H1 (cell line): Measurements from ENCODE around the gene GNS. TPM values are rescaled to one million over a fixed set of nuclear protein-coding genes. Genes with fewer than 3 reads are reported as not detected.

Experiments used
- EGR1 ChIP-seq: IDR thresholded peaks from 2 replicates; pipeline ENCODE4 v1.6.1; 2011; ENCODE audit warnings: low read depth, low read length, borderline replicate concordance
- FOSL1 ChIP-seq: IDR thresholded peaks from 2 replicates; pipeline ENCODE4 v1.6.1; 2011; ENCODE audit warnings: mild to moderate bottlenecking, low read depth, low read length, moderate library complexity; ENCODE audit not compliant: insufficient read depth
- KDM1A ChIP-seq: fragments of 200-600, 300-600 bp; sonication (generic); IDR thresholded peaks from 2 replicates; pipeline ENCODE4 v1.7.1; 2016; ENCODE audit warnings: mild to moderate bottlenecking, low read length, borderline replicate concordance
- MAFK ChIP-seq: IDR thresholded peaks from 2 replicates; pipeline ENCODE4 v1.6.1; 2012; ENCODE audit warnings: low read depth, mild to moderate bottlenecking, improper control_type of control experiment, low read length
- POLR2A ChIP-seq, 2 experiments: IDR thresholded peaks; 1 replicate in 1 of 2; 2 replicates in 1 of 2; pipeline ENCODE4 v1.6.1; 2011; ENCODE audit warnings: low read depth in 2 of 2, low read length in 2 of 2, mild to moderate bottlenecking in 2 of 2; ENCODE audit errors: control extremely low read depth in 1 of 2
- POLR2AphosphoS5 ChIP-seq: IDR thresholded peaks from 2 replicates; pipeline ENCODE4 v1.6.1; 2011; ENCODE audit warnings: low read depth, low read length
- RAD21 ChIP-seq, 2 experiments: IDR thresholded peaks in 1 of 2; conservative IDR thresholded peaks in 1 of 2; 2 replicates each; pipeline ENCODE4 v1.6.1; 2011; ENCODE audit warnings: low read depth in 2 of 2, low read length in 2 of 2, improper control_type of control experiment in 1 of 2, inconsistent platforms in 1 of 2, mild to moderate bottlenecking in 1 of 2, moderate library complexity in 1 of 2
- SIX5 ChIP-seq: IDR thresholded peaks from 2 replicates; pipeline ENCODE4 v1.6.1; 2011; ENCODE audit warnings: mild to moderate bottlenecking, low read depth, low read length
- SRF ChIP-seq: IDR thresholded peaks from 2 replicates; pipeline ENCODE4 v1.6.1; 2011; ENCODE audit warnings: mild to moderate bottlenecking, low read depth, low read length, moderate library complexity
- polyA plus RNA-seq, 7 experiments: library from polyadenylated mRNA; depleted of rRNA in 3 of 7; stranded (reverse) in 5 of 7; unstranded in 2 of 7; fragments of >200 nt in 5 of 7; fragments of 200-250 nt in 2 of 7; gene quantifications; 1 replicate in 5 of 7; 2 replicates in 1 of 7; 4 replicates in 1 of 7; pipeline versions ENCODE4 v1.2.1 to v1.2.3, GENCODE V29; 2011 to 2013; ENCODE audit warnings: missing spikeins in 2 of 7, mixed read lengths in 2 of 7
- total RNA-seq: library from RNA; stranded (reverse); fragmentation: NEBNext Ultra II Directional; extraction: Animal tissue kit (Norgen Biotek cat#: 25700); gene quantifications from 2 replicates; pipeline ENCODE4 v1.2.1, GENCODE V29; 2021
- TF ChIP-seq, protein P1 (sequence below): fragments of 300-600 bp; sonication (generic); IDR thresholded peaks from 2 replicates; pipeline ENCODE4 v1.7.1; 2012; ENCODE audit warnings: low read length, moderate library complexity, mild to moderate bottlenecking, inconsistent platforms; ENCODE audit not compliant: insufficient replicate concordance
- TF ChIP-seq, protein P2 (sequence below): IDR thresholded peaks from 2 replicates; pipeline ENCODE4 v1.6.1; 2012; ENCODE audit warnings: inconsistent platforms

GNS gene
- total and polyA plus RNA-seq, 2 of the 8 experiments (the other 6 are each of a cell fraction or from before 2014, with no cell fraction given): 16.0 to 28.5 TPM

DNA sequence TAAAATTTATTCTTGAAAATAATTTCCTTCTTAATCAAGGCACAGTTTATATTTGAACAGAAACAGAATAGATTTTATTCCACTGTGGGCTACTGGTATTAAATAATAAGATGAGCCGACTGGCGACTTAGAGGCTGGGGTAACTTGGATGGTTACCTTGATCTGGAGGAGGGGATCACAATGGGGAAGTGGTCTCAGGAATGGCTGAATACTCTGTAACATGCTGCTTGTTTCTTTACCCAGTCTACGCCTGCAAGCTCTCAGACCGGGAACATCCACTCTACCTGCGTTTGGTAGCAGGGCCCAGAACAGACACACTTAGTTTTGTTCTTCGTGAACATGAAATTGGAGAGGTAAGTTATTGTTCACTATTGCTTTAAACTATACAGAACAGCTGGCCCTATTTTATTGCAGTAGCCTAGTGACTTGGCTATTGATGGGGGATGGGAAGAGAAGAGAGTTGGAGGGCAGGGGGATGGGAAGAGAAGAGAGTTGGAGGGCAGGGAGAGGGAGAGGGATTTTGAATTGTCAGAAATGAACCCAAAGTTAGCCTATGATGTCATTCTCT lies 67.9 kb downstream of the GNS start (continued):
- TF ChIP-seq, protein P1, sequence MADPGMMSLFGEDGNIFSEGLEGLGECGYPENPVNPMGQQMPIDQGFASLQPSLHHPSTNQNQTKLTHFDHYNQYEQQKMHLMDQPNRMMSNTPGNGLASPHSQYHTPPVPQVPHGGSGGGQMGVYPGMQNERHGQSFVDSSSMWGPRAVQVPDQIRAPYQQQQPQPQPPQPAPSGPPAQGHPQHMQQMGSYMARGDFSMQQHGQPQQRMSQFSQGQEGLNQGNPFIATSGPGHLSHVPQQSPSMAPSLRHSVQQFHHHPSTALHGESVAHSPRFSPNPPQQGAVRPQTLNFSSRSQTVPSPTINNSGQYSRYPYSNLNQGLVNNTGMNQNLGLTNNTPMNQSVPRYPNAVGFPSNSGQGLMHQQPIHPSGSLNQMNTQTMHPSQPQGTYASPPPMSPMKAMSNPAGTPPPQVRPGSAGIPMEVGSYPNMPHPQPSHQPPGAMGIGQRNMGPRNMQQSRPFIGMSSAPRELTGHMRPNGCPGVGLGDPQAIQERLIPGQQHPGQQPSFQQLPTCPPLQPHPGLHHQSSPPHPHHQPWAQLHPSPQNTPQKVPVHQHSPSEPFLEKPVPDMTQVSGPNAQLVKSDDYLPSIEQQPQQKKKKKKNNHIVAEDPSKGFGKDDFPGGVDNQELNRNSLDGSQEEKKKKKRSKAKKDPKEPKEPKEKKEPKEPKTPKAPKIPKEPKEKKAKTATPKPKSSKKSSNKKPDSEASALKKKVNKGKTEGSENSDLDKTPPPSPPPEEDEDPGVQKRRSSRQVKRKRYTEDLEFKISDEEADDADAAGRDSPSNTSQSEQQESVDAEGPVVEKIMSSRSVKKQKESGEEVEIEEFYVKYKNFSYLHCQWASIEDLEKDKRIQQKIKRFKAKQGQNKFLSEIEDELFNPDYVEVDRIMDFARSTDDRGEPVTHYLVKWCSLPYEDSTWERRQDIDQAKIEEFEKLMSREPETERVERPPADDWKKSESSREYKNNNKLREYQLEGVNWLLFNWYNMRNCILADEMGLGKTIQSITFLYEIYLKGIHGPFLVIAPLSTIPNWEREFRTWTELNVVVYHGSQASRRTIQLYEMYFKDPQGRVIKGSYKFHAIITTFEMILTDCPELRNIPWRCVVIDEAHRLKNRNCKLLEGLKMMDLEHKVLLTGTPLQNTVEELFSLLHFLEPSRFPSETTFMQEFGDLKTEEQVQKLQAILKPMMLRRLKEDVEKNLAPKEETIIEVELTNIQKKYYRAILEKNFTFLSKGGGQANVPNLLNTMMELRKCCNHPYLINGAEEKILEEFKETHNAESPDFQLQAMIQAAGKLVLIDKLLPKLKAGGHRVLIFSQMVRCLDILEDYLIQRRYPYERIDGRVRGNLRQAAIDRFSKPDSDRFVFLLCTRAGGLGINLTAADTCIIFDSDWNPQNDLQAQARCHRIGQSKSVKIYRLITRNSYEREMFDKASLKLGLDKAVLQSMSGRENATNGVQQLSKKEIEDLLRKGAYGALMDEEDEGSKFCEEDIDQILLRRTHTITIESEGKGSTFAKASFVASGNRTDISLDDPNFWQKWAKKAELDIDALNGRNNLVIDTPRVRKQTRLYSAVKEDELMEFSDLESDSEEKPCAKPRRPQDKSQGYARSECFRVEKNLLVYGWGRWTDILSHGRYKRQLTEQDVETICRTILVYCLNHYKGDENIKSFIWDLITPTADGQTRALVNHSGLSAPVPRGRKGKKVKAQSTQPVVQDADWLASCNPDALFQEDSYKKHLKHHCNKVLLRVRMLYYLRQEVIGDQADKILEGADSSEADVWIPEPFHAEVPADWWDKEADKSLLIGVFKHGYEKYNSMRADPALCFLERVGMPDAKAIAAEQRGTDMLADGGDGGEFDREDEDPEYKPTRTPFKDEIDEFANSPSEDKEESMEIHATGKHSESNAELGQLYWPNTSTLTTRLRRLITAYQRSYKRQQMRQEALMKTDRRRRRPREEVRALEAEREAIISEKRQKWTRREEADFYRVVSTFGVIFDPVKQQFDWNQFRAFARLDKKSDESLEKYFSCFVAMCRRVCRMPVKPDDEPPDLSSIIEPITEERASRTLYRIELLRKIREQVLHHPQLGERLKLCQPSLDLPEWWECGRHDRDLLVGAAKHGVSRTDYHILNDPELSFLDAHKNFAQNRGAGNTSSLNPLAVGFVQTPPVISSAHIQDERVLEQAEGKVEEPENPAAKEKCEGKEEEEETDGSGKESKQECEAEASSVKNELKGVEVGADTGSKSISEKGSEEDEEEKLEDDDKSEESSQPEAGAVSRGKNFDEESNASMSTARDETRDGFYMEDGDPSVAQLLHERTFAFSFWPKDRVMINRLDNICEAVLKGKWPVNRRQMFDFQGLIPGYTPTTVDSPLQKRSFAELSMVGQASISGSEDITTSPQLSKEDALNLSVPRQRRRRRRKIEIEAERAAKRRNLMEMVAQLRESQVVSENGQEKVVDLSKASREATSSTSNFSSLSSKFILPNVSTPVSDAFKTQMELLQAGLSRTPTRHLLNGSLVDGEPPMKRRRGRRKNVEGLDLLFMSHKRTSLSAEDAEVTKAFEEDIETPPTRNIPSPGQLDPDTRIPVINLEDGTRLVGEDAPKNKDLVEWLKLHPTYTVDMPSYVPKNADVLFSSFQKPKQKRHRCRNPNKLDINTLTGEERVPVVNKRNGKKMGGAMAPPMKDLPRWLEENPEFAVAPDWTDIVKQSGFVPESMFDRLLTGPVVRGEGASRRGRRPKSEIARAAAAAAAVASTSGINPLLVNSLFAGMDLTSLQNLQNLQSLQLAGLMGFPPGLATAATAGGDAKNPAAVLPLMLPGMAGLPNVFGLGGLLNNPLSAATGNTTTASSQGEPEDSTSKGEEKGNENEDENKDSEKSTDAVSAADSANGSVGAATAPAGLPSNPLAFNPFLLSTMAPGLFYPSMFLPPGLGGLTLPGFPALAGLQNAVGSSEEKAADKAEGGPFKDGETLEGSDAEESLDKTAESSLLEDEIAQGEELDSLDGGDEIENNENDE: peak; percentile 11
- TF ChIP-seq FOSL1: no peak
- peak in 1 of 2 experiments; percentile 0; a peak in 1 of 4 replicates for TF ChIP-seq RAD21 (IDR thresholded peaks at IDR 0.05 in 1 of 2, conservative IDR thresholded peaks at IDR 0.05 in 1 of 2; ENCODE audit: low read depth in 2 of 2, low read length in 2 of 2)
- no peak for TF ChIP-seq MAFK
- no peak for TF ChIP-seq SIX5
- no peak for TF ChIP-seq POLR2AphosphoS5
- no peak for TF ChIP-seq SRF
- peak; percentile 86; the same call in 1 of the 2 replicates for TF ChIP-seq KDM1A
- TF ChIP-seq POLR2A (IDR thresholded peaks at IDR 0.05; ENCODE audit: control extremely low read depth in 1 of 2, low read depth in 2 of 2, low read length in 2 of 2): no peak
- TF ChIP-seq EGR1: no peak
- TF ChIP-seq, protein P2, sequence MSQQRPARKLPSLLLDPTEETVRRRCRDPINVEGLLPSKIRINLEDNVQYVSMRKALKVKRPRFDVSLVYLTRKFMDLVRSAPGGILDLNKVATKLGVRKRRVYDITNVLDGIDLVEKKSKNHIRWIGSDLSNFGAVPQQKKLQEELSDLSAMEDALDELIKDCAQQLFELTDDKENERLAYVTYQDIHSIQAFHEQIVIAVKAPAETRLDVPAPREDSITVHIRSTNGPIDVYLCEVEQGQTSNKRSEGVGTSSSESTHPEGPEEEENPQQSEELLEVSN: no peak
